Tibial nerve (tissue), 4 donors: ENCODE data around the gene ATP5F1D. TPM values are rescaled to one million over a fixed set of nuclear protein-coding genes. Genes with fewer than 3 reads are reported as not detected.

Experiments
- DNase-seq, 2 donors: peaks; one replicate each; pipeline ENCODE4 v3.0.0-alpha.2; 2019; ENCODE audit warnings: low spot score in 2 of 2
- H3K27ac ChIP-seq, 4 donors: fragments of 200-600 bp; sonication (generic) in 3 of 4; one replicate each; pipeline ENCODE4 v1.5.1; 2017 to 2019; ENCODE audit warnings: mild to moderate bottlenecking in 1 of 4
- H3K27me3 ChIP-seq, 2 donors: fragments of 200-600 bp; sonication (generic) in 1 of 2; one replicate each; pipeline versions ENCODE4 v1.5.1 to v1.6.0; 2017 to 2019
- H3K36me3 ChIP-seq, 3 donors: fragments of 200-600 bp; sonication (generic); one replicate each; pipeline ENCODE4 v1.5.1; 2018 to 2019
- H3K4me1 ChIP-seq, 4 donors: fragments of 200-600 bp; sonication (generic) in 3 of 4; one replicate each; pipeline ENCODE4 v1.5.1; 2017 to 2019
- H3K4me3 ChIP-seq, 4 donors: fragments of 200-600 bp; sonication (generic) in 3 of 4; one replicate each; pipeline ENCODE4 v1.5.1; 2017 to 2019; ENCODE audit warnings: mild to moderate bottlenecking in 1 of 4, moderate library complexity in 1 of 4
- H3K9me3 ChIP-seq, 4 donors: fragments of 200-600 bp; sonication (generic) in 3 of 4; one replicate each; pipeline ENCODE4 v1.5.1; 2017 to 2019
- EP300 ChIP-seq, 2 donors: sonication (generic); formaldehyde crosslinking; IDR thresholded peaks; one replicate each; pipeline ENCODE4 v1.6.1; 2017; ENCODE audit warnings: antibody characterized with exemption in 2 of 2, mild to moderate bottlenecking in 1 of 2
- POLR2A ChIP-seq, 2 donors: fragments of 450-650 bp; IDR thresholded peaks; one replicate each; pipeline ENCODE4 v1.6.1; 2017; ENCODE audit warnings: antibody characterized with exemption in 2 of 2, mild to moderate bottlenecking in 2 of 2, moderate library complexity in 2 of 2
- WGBS, 2 donors: methylation state at CpG; one replicate each; pipeline ENCODE4 v1.1.5; 2018; 5-methylcytosine and 5-hydroxymethylcytosine counted together
- total RNA-seq, 4 donors: library from RNA; depleted of rRNA; stranded (reverse); fragments of >200 nt; gene quantifications; one replicate each; pipeline ENCODE4 v1.1.0, GENCODE V29; 2016
- TF ChIP-seq, protein P1 (sequence below), 5 experiments: fragments of 200-600 bp in 3 of 5; fragments of 450-650 bp in 2 of 5; sonication (generic) in 3 of 5; IDR thresholded peaks; one replicate each; pipeline ENCODE4 v1.5.1; 2016 to 2019; ENCODE audit warnings: antibody characterized with exemption in 5 of 5, mild to moderate bottlenecking in 3 of 5, moderate library complexity in 2 of 5

Gene ATP5F1D
- total RNA-seq, 4 donors from 2014 or later, result 67.5 to 140 (median 127) TPM

- Histone ChIP-seq H3K4me3 (no peak overlapping the region), H3K36me3 (peaks cover 7 to 44% (median 24%) of the 10 kb centered on the region in 3 donors), H3K4me1 (peaks cover 0 to 88% (median 69%) of the 10 kb centered on the region in 4 donors), H3K9me3 (no peaks in the 10 kb centered on the region), H3K27ac (peak overlapping the region; percentile 94 to 100 (median 98)), H3K27me3 (no peaks in the 10 kb centered on the region)
- TF ChIP-seq, protein P1, sequence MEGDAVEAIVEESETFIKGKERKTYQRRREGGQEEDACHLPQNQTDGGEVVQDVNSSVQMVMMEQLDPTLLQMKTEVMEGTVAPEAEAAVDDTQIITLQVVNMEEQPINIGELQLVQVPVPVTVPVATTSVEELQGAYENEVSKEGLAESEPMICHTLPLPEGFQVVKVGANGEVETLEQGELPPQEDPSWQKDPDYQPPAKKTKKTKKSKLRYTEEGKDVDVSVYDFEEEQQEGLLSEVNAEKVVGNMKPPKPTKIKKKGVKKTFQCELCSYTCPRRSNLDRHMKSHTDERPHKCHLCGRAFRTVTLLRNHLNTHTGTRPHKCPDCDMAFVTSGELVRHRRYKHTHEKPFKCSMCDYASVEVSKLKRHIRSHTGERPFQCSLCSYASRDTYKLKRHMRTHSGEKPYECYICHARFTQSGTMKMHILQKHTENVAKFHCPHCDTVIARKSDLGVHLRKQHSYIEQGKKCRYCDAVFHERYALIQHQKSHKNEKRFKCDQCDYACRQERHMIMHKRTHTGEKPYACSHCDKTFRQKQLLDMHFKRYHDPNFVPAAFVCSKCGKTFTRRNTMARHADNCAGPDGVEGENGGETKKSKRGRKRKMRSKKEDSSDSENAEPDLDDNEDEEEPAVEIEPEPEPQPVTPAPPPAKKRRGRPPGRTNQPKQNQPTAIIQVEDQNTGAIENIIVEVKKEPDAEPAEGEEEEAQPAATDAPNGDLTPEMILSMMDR (IDR thresholded peaks at IDR 0.05), result no peak
- 85 to 89% methylated on average over 20 of the region's 20 CpGs for WGBS, 2 donors
- DNase-seq, result no peak
These were observed 13.1 kb downstream of the ATP5F1D start for GRCh38 chr19:1254530-1255185.

DNA sequence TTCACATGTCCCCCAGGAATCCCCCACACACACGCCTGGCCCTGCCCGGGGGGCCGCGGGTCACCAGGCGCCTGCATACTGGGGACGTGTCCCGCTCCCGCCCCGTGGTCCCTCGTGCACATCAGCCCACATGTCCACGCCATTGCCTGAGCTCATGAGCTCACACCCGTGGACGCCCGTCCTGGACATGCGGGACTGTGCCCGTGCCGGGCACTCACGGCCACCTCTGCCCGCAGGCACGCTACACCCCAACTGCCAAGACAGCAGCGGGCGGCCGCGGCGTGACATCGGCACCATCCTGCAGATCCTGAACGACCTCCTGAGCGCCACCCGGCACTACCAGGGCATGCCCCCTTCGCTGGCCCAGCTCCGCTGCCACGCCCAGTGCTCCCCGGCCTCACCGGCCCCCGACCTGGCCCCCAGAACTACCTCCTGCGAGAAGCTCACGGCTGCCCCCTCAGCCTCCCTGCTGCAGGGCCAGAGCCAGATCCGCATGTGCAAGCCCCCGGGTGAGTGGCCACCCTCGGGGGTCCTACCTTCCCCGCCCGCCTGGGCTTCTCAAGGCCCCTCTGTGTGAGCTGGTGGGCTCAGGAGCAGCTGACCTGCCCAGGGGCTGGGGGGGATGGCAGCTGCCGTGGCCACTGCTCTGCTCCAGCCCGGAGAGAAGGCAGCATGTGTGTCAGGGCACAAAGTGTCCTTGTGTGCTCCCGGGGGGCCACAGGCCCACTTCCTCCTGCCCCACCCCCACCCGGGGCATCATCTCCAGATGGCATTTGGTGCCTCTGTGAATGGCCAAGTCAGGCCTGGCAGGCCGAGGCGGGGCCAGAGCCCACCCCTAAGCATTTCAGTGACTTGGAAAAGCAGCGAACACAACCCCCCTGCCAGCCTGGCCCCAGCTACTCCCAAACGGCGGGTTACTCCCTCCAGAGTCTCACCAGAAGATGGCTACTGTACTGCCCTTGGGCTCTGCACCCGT is 13.9 kb downstream of the ATP5F1D start:
- Histone ChIP-seq H3K27ac (peak overlapping the region; percentile 94 to 100 (median 98)), H3K27me3 (no peaks in the 10 kb centered on the region), H3K36me3 (peaks cover 7 to 44% (median 24%) of the 10 kb centered on the region in 3 donors), H3K4me3 (no peak overlapping the region), H3K4me1 (peaks cover 0 to 97% (median 77%) of the 10 kb centered on the region in 4 donors), H3K9me3 (no peaks in the 10 kb centered on the region)
- TF ChIP-seq EP300 (IDR thresholded peaks at IDR 0.05) (no peak), POLR2A (IDR thresholded peaks at IDR 0.05) (no peak)
- TF ChIP-seq, protein P1 (IDR thresholded peaks at IDR 0.05), result no peak
- WGBS, 2 donors, result 74 to 78% methylated on average over 38 to 43 of the region's 52 CpGs
- no peak for DNase-seq

DNA sequence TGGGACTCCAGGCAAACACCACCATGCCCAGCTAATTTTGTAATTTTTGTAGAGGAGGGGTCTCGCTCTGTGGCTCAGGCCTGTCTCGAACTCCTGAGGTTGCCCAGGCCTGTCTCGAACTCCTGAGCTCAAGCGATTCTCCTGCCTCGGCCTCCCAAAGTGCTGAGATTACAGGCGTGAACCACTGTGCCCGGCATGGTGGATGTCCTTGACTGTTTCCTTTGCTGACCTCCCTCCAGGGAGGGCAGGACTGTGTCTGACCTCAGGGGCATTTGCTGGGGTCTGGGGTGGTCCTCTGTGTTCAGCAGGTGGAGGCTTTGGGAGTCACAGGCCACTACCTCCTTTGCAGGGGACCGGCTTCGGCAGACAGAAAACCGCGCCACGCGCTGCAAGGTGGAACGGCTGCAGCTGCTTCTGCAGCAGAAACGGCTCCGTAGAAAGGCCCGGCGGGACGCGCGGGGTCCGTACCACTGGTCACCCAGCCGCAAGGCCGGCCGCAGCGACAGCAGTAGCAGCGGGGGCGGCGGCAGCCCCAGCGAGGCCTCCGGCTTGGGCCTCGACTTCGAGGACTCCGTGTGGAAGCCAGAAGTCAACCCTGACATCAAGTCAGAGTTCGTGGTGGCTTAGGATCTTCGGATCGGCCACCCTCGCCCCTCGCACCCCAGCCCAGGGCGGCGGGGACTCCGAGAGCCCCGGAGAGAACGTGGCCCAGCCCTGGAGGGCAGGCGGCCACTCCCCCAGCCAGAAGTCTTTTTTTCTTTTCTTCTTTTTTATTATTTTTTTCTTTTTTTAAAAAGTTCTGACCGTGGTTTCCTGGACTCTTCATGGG is 15.3 kb downstream of the ATP5F1D start:
- no peak for TF ChIP-seq EP300 (IDR thresholded peaks at IDR 0.05)
- TF ChIP-seq POLR2A (IDR thresholded peaks at IDR 0.05), result no peak
- TF ChIP-seq, protein P1 (IDR thresholded peaks at IDR 0.05), result no peak
- 74 to 78% methylated on average over 18 to 45 of the region's 46 CpGs for WGBS, 2 donors
- Histone ChIP-seq H3K27ac (peak overlapping the region in 3 of 4 donors; percentile 20 to 99 (median 93)), H3K4me1 (peaks cover 0 to 95% (median 79%) of the 10 kb centered on the region in 4 donors), H3K9me3 (no peaks in the 10 kb centered on the region), H3K4me3 (no peak overlapping the region), H3K27me3 (no peaks in the 10 kb centered on the region), H3K36me3 (peaks cover 7 to 44% (median 24%) of the 10 kb centered on the region in 3 donors)
- no peak for DNase-seq

GRCh38 chr19:1257475-1258162 is 16.1 kb downstream of the ATP5F1D start:
- Histone ChIP-seq H3K4me1 (peaks cover 0 to 96% (median 81%) of the 10 kb centered on the region in 4 donors), H3K36me3 (peaks cover 7 to 44% (median 24%) of the 10 kb centered on the region in 3 donors), H3K27me3 (no peaks in the 10 kb centered on the region), H3K9me3 (no peaks in the 10 kb centered on the region), H3K4me3 (no peak overlapping the region), H3K27ac (peak overlapping the region; percentile 14 to 99 (median 95))
- DNase-seq, result no peak
- 59% methylated on average over 23 of the region's 23 CpGs for WGBS, 2 donors
- TF ChIP-seq, protein P1 (IDR thresholded peaks at IDR 0.05), result no peak
- no peak for TF ChIP-seq POLR2A (IDR thresholded peaks at IDR 0.05)
- no peak for TF ChIP-seq EP300 (IDR thresholded peaks at IDR 0.05)
